ENCODE results near the gene CHRNA4. TPM values are rescaled to one million over a fixed set of nuclear protein-coding genes. Genes with fewer than 3 reads are reported as not detected.

The CHRNA4 gene
- total and polyA plus RNA-seq, 2 of the 13 experiments (the other 11 are each of a cell fraction or from before 2014, with no cell fraction given) = not detected

GRCh38 chr20:63321148-63321831, 39.9 kb downstream of the CHRNA4 start:
- ATAC-seq = peak; percentile 10; the same call in 2 of the 3 replicates
- Histone ChIP-seq H4K20me1 (ENCODE audit: insufficient read depth, low read length) (peaks cover 3% of the 10 kb centered on the region; the same call in 1 of the 2 replicates), H3K27me3 (ENCODE audit: control insufficient read depth in 1 of 2, insufficient read depth in 2 of 2, low read length in 2 of 2) (peaks cover 5 to 40% of the 10 kb centered on the region in 2 experiments; a peak in 4 of 5 replicates), H3K4me3 (replicated peaks in 1 of 3; ENCODE audit: insufficient read depth in 1 of 3, low read depth in 2 of 3, low read length in 3 of 3) (no peak overlapping the region), H3K79me2 (ENCODE audit: insufficient read depth, low read length) (no peaks in the 10 kb centered on the region), H3K9me3 (ENCODE audit: low read length) (no peaks in the 10 kb centered on the region), H3K9ac (ENCODE audit: insufficient read depth, low read depth, low read length) (no peak overlapping the region), H2AFZ (ENCODE audit: low read length) (no peak overlapping the region), H3K36me3 (replicated peaks in 1 of 2; ENCODE audit: control insufficient read depth in 1 of 2, insufficient read depth in 2 of 2, low read length in 2 of 2) (no peaks in the 10 kb centered on the region), H3K4me1 (ENCODE audit: insufficient read depth, low read length) (no peaks in the 10 kb centered on the region), H3K27ac (ENCODE audit: extremely low read length, insufficient read depth, low read length) (no peak overlapping the region), H3K4me2 (ENCODE audit: low read depth, low read length) (no peak overlapping the region)
- FAIRE-seq = no peak
- no TSS peak for BruUV-seq (replicated peaks)
- intact Hi-C loops (cut with micrococcal nuclease; ENCODE audit: unreplicated experiment) (no loop called here), in situ Hi-C loops (cut with HindIII; ENCODE audit: extremely low pct_ligation_motif_present, low pct_unique_long_range_greater_than_20kb) (no loop called here)
- CTCF ChIA-PET (ENCODE audit: low intra/inter-chr PET ratio, low total read pairs) = no interaction called here
- 30% methylated on average over 18 of the region's 20 CpGs for whole genome bisulfite sequencing (ENCODE audit: low lambda C conversion rate)
- TF ChIP-seq ZNF138 (CRISPR knock-in tag; IDR thresholded peaks at IDR 0.05; ENCODE audit: low read depth) (no peak), CREB1 (IDR thresholded peaks at IDR 0.05) (peak; percentile 54; the same call in 1 of the 2 replicates), CREB1 (CRISPR knock-in tag; IDR thresholded peaks at IDR 0.05) (no peak)
- no peak for DNase-seq (ENCODE audit: low spot score)
- POLR2A ChIA-PET = no interaction called here

GRCh38 chr20:63320616-63321147, 40.5 kb downstream of the CHRNA4 start:
- H3K79me2 ChIP-seq (ENCODE audit: insufficient read depth, low read length) = no peaks in the 10 kb centered on the region
- H3K27me3 ChIP-seq (ENCODE audit: control insufficient read depth in 1 of 2, insufficient read depth in 2 of 2, low read length in 2 of 2) = peaks cover 5 to 40% of the 10 kb centered on the region in 2 experiments; a peak in 4 of 5 replicates
- peaks cover 3% of the 10 kb centered on the region; the same call in 1 of the 2 replicates for H4K20me1 ChIP-seq (ENCODE audit: insufficient read depth, low read length)
- H3K9me3 ChIP-seq (ENCODE audit: low read length) = no peaks in the 10 kb centered on the region
- in situ Hi-C loops (cut with HindIII; ENCODE audit: extremely low pct_ligation_motif_present, low pct_unique_long_range_greater_than_20kb) = no loop called here
- H3K9ac ChIP-seq (ENCODE audit: insufficient read depth, low read depth, low read length) = no peak overlapping the region
- no peak overlapping the region for H3K4me2 ChIP-seq (ENCODE audit: low read depth, low read length)
- POLR2A ChIA-PET = no interaction called here
- no peak for FAIRE-seq
- BruUV-seq (replicated peaks) = no TSS peak
- no peak for ATAC-seq
- H3K4me1 ChIP-seq (ENCODE audit: insufficient read depth, low read length) = no peaks in the 10 kb centered on the region
- DNase-seq (ENCODE audit: low spot score) = no peak
- no peak overlapping the region for H2AFZ ChIP-seq (ENCODE audit: low read length)
- whole genome bisulfite sequencing (ENCODE audit: low lambda C conversion rate) = 11% methylated on average over 7 of the region's 10 CpGs
- H3K27ac ChIP-seq (ENCODE audit: extremely low read length, insufficient read depth, low read length) = no peak overlapping the region
- no peaks in the 10 kb centered on the region for H3K36me3 ChIP-seq (replicated peaks in 1 of 2; ENCODE audit: control insufficient read depth in 1 of 2, insufficient read depth in 2 of 2, low read length in 2 of 2)
- no peak overlapping the region for H3K4me3 ChIP-seq (replicated peaks in 1 of 3; ENCODE audit: insufficient read depth in 1 of 3, low read depth in 2 of 3, low read length in 3 of 3)
- 0 out of 2 replicates have a peak, but pooled peaks have one; percentile 10 for TF ChIP-seq TAF1 (CRISPR knock-in tag; IDR thresholded peaks at IDR 0.05)
- no peak for TF ChIP-seq LCORL (IDR thresholded peaks at IDR 0.05)
- no peak for TF ChIP-seq LCORL (CRISPR knock-in tag; IDR thresholded peaks at IDR 0.05)
- intact Hi-C loops (cut with micrococcal nuclease; ENCODE audit: unreplicated experiment) = no loop called here
- CTCF ChIA-PET (ENCODE audit: low intra/inter-chr PET ratio, low total read pairs) = no interaction called here
